Erythroblast (primary cell): ENCODE data around the gene SARDH.

Experiments
- GATA1 ChIP-seq: IDR thresholded peaks from 2 replicates; pipeline ENCODE4 v1.6.1; 2011; ENCODE audit warnings: low read depth, mild to moderate bottlenecking, control low read depth, low read length, moderate library complexity
- POLR2A ChIP-seq: IDR thresholded peaks from 2 replicates; pipeline ENCODE4 v1.6.1; 2011; ENCODE audit warnings: mild to moderate bottlenecking, low read length

DNA sequence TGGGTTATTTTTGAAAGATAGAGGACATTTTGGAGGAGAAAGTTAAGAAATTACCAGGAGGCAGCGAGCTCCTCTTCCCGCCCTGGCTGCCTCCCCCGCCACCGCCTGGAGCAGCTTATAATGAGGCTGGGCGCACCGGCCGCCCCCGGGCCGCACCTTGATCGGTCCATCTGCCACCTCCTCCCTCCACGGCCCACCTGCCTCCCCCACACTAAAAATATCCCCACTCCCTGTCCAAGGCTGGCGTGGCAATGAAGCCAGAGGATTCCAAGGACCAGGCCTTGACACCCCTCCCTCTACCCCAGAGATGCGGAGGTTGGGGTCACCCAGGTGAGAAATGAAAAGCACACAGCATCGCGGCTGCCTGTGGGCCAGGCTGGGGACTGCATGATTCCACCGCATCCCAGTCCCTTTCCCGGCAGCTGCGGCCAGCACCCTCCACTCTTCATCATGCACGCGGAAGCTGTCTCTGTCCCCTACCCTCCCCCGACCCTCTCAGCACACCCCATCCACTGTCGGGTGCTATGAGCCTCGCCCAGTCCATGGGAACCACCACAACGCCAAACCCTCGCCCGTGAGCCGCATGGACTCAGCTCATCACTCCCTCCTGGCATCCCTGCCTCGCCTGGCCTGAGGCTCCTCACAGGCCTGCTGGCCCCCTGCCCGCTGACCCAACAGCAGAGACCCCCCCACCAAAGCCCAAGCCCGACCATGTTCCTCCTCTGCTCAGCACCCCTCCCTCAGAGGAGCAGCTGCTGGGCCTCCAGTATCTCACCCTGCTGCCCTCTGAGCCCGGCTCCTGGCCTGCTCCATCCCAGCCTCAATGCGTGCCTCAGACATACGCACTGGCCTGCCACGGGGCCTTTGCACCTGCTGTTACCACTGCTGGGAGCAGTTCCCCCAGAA is 50.0 kb downstream of the SARDH start:
- TF ChIP-seq POLR2A, result no peak
- TF ChIP-seq GATA1, result no peak
